ENCODE data around the gene RAB11FIP5. TPM values are rescaled to one million over a fixed set of nuclear protein-coding genes. Genes with fewer than 3 reads are reported as not detected.

The RAB11FIP5 gene
- total and polyA plus RNA-seq, 9 of the 15 experiments (the other 6 are each of a cell fraction or from before 2014, with no cell fraction given): 1.7 to 14.4 (median 6.4) TPM

DNA sequence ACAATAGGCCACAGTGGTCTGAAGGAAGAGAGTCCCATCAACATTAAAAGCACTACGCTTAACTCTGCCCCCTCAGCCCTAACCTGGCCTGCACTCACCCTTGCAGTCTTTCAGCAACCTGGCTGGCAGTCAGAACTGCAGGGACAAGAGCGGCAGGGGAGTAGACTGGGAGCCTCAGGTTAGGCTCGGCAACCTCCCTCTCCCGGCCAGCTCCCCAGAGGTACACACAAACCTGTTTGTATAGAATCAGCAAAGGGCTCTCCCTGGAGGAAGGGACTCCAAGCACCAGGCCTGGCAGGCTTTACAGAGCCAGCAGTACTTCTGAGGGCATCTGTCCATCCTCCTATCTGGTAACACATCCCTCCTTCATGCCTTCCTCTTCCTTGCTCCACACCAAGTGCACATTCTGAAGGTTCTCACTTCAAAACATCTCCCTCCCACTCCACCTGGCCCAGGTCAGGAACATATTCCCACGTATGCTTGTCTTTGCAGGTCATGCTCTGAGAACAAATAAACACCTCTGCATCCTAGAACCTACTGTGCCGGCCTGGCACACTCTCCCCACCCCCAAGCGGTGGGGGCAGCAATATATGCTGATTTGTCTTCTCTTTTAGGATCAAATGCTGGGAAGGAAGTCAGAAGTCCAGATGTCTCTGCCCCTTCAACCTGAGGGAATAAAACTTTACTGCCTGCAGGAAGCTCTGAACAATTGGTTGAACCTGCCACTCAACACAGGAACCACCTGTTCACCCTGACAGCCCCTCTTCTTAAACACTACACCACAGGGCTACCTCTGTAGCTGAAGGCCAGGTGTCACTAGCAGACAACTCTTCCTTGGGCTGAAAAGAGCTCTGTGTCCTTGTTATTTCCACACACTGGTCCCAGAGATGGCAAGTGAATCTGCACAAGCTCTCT is 28.6 kb downstream of the RAB11FIP5 start:
- BruUV-seq (replicated peaks): no TSS peak

More for the DNA sequence above, 28.6 kb downstream of the RAB11FIP5 start:
- H3K9me1 ChIP-seq (ENCODE audit: control insufficient read depth, insufficient read depth, low read length): no peaks in the 10 kb centered on the region
- H3K36me3 ChIP-seq (ENCODE audit: control insufficient read depth, insufficient read depth, low read length): peaks cover 6% of the 10 kb centered on the region; the same call in 1 of the 3 replicates
- no peaks in the 10 kb centered on the region for H3K27me3 ChIP-seq (ENCODE audit: control insufficient read depth in 2 of 2, insufficient read depth in 2 of 2, low read length in 2 of 2)
- FAIRE-seq (no peak), ATAC-seq (no peak), DNase-seq (ENCODE audit: extremely low read depth in 1 of 4, low spot score in 3 of 4) (no peak)
- H3K4me2 ChIP-seq (ENCODE audit: insufficient read depth, low read length): no peak overlapping the region
- CTCF ChIA-PET (ENCODE audit: low intra/inter-chr PET ratio): interaction anchor here (0.6 to 2.1 kb wide), 4 partner anchors 72 to 128 kb away, joined by 3 to 15 read pairs (median 10); no protein-coding TSS in a partner anchor
- in situ Hi-C loops (cut with MboI) (no loop called here), intact Hi-C loops (cut with micrococcal nuclease) (no loop called here)
- POLR2A ChIA-PET: interaction anchor here (0.6 to 1.0 kb wide), 4 partner anchors 9 to 169 kb away, joined by 3 to 5 read pairs (median 3); no protein-coding TSS in a partner anchor
- H3K4me1 ChIP-seq (replicated peaks in 1 of 2; ENCODE audit: control insufficient read depth in 2 of 2, insufficient read depth in 2 of 2, low read length in 2 of 2): peaks cover 0 to 21% of the 10 kb centered on the region in 2 experiments; a peak in 4 of 5 replicates
- H3K4me3 ChIP-seq: no peak overlapping the region
- H3K79me2 ChIP-seq (ENCODE audit: control insufficient read depth, insufficient read depth, low read length): no peaks in the 10 kb centered on the region
- no peaks in the 10 kb centered on the region for H3K9me3 ChIP-seq (replicated peaks; ENCODE audit: control insufficient read depth, insufficient read depth, low read depth, low read length)
- peaks cover 37% of the 10 kb centered on the region; the same call in 1 of the 2 replicates for H4K20me1 ChIP-seq (replicated peaks; ENCODE audit: control insufficient read depth, insufficient read depth, low read length)
- TF ChIP-seq XRCC4 (IDR thresholded peaks at IDR 0.05; ENCODE audit: extremely low read depth, insufficient read depth, insufficient read length): no peak
- TF ChIP-seq, protein P1, sequence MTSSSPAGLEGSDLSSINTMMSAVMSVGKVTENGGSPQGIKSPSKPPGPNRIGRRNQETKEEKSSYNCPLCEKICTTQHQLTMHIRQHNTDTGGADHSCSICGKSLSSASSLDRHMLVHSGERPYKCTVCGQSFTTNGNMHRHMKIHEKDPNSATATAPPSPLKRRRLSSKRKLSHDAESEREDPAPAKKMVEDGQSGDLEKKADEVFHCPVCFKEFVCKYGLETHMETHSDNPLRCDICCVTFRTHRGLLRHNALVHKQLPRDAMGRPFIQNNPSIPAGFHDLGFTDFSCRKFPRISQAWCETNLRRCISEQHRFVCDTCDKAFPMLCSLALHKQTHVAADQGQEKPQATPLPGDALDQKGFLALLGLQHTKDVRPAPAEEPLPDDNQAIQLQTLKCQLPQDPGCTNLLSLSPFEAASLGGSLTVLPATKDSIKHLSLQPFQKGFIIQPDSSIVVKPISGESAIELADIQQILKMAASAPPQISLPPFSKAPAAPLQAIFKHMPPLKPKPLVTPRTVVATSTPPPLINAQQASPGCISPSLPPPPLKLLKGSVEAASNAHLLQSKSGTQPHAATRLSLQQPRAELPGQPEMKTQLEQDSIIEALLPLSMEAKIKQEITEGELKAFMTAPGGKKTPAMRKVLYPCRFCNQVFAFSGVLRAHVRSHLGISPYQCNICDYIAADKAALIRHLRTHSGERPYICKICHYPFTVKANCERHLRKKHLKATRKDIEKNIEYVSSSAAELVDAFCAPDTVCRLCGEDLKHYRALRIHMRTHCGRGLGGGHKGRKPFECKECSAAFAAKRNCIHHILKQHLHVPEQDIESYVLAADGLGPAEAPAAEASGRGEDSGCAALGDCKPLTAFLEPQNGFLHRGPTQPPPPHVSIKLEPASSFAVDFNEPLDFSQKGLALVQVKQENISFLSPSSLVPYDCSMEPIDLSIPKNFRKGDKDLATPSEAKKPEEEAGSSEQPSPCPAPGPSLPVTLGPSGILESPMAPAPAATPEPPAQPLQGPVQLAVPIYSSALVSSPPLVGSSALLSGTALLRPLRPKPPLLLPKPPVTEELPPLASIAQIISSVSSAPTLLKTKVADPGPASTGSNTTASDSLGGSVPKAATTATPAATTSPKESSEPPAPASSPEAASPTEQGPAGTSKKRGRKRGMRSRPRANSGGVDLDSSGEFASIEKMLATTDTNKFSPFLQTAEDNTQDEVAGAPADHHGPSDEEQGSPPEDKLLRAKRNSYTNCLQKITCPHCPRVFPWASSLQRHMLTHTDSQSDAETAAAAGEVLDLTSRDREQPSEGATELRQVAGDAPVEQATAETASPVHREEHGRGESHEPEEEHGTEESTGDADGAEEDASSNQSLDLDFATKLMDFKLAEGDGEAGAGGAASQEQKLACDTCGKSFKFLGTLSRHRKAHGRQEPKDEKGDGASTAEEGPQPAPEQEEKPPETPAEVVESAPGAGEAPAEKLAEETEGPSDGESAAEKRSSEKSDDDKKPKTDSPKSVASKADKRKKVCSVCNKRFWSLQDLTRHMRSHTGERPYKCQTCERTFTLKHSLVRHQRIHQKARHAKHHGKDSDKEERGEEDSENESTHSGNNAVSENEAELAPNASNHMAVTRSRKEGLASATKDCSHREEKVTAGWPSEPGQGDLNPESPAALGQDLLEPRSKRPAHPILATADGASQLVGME (CRISPR knock-in tag; IDR thresholded peaks at IDR 0.05): no peak
- no peak for TF ChIP-seq BRCA1 (IDR thresholded peaks at IDR 0.05)
- no peak for TF ChIP-seq BRCA1 (CRISPR knock-in tag; IDR thresholded peaks at IDR 0.05)
- no peak for TF ChIP-seq MCM3 (IDR thresholded peaks at IDR 0.05)
- no peak for TF ChIP-seq MXI1 (IDR thresholded peaks at IDR 0.05; ENCODE audit: low read depth, low read length)
- TF ChIP-seq, protein P2, sequence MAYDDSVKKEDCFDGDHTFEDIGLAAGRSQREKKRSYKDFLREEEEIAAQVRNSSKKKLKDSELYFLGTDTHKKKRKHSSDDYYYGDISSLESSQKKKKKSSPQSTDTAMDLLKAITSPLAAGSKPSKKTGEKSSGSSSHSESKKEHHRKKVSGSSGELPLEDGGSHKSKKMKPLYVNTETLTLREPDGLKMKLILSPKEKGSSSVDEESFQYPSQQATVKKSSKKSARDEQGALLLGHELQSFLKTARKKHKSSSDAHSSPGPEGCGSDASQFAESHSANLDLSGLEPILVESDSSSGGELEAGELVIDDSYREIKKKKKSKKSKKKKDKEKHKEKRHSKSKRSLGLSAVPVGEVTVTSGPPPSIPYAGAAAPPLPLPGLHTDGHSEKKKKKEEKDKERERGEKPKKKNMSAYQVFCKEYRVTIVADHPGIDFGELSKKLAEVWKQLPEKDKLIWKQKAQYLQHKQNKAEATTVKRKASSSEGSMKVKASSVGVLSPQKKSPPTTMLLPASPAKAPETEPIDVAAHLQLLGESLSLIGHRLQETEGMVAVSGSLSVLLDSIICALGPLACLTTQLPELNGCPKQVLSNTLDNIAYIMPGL (CRISPR knock-in tag; IDR thresholded peaks at IDR 0.05): no peak
- TF ChIP-seq ETV1 (tag; conservative IDR thresholded peaks at IDR 0.05; ENCODE audit: low read depth): no peak
- H3K27ac ChIP-seq (ENCODE audit: extremely low read depth, low read depth, low read length): no peak overlapping the region
- H3K9ac ChIP-seq (ENCODE audit: insufficient read depth in 1 of 2, low read depth in 2 of 2, low read length in 2 of 2): no peak overlapping the region
- 46% methylated on average over 7 of the region's 7 CpGs for WGBS (ENCODE audit: insufficient coverage, low coverage, missing lambda C conversion rate)
- H2AFZ ChIP-seq (ENCODE audit: low read depth, low read length): no peak overlapping the region
